Activated CD8-positive, alpha-beta memory T cell treated with anti-CD3 and anti-CD28 coated beads for 1 hour (primary cell): Measurements from ENCODE around the gene UCHL3.

ENCODE experiments used
- DNase-seq, 2 donors: peaks; one replicate each; pipeline ENCODE4 v3.0.0-alpha.2; 2020; ENCODE audit warnings: low read depth in 1 of 2; ENCODE audit errors: extremely low read depth in 1 of 2

Gene UCHL3

GRCh38 chr13:75618308-75618707 lies 68.7 kb downstream of the UCHL3 start:
- no peak for DNase-seq

DNA sequence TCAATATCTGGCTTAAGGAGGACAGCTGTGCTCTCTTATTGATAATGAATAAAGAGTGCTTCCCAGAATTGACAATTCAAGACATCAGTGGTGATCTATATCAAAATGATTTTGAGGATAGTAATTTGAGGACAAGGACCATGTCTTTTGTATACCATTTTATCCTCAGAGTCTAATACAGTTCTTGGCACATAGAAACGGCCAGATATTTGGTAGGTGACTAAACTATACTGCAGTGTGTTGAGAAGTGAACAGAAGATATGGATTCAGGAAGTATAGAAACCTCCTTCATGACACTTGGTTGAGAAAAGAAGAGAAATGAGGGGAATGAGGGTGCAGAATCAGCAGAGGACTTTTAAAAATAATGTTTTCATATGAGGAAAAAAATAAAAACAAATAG lies 70.4 kb downstream of the UCHL3 start:
- no peak for DNase-seq

- no peak for DNase-seq
Measured at GRCh38 chr13:75621147-75621546, 71.6 kb downstream of the UCHL3 start.

GRCh38 chr13:75628801-75629200 lies 79.2 kb downstream of the UCHL3 start:
- DNase-seq, result no peak

DNA sequence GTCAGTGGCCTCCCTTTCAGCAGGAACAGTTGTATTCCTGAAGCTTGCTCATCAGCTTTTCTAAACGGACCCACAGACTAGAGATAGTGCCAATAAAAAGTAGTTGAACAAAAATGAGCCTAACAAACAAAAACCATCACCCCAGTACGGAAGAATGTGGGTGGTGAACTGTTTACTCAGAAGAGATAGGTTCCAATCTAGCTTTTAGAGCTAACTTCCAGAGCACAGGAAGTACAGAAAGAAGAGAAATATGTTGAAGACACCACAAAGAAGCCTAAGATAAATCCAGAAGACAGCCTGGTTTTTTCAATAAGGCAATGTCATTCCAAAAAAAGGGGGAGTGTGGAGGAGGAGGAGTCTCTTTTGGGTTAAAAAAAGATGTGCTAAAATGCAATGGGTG lies 83.7 kb downstream of the UCHL3 start:
- DNase-seq, result no peak

GRCh38 chr13:75635101-75635827 lies 85.7 kb downstream of the UCHL3 start:
- DNase-seq, result no peak

- DNase-seq, result peak; percentile 2 to 36
Measured at GRCh38 chr13:75635828-75636435, 86.3 kb downstream of the UCHL3 start, which contains the start of gene LMO7. Gene LMO7, plus strand, starts transcription at chr13:75636330. Its CDS starts 328 bp downstream, at chr13:75636658.

- DNase-seq, result peak; percentile 1 to 20
Measured at GRCh38 chr13:75636436-75637180, 87.0 kb downstream of the UCHL3 start.

DNA sequence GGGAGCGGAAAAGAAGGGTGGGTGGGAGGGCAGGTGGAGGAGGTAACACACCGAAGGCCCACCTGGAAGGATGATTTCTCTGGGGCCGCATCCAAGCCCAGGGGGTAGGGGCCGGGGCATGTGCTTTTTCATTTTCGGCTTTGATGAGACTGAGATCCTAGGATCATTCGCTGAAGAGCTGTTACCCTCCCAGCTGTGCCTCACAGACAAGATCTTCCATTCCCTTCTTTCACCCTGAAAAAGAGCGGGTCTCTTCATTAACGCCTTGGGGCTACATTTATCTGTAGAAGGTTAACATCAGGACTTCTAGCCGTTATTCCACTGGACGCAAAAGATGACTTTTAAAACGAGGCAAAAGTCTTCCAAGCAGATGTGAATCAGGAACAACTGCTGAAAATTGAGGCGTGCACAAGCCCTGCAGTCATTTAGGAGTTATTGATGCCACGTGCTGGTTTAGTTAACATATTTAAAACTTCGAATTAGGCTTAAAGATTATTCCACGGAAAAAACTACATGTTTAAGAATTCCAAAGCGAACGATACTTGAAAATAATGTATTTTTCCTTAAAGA lies 87.7 kb downstream of the UCHL3 start:
- DNase-seq, result no peak

DNA sequence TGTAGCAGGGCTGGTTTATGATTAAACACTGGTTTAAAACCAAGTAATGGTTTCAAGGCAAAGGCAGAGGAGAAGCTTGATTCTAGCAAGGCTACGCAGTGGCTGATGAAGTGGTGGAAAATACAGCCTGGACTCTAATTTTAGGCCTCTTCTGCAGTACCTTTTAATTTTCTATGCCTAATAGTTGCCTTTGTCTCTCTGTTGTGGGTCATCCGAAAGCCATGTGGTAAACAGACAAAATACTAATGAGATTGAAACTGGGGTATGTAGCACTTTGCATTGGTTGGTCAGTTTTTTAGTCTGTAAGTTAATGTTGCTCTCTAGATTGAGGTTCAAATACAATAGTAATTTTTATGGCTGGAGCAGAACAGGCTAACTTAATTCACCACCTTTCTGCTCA lies 89.9 kb downstream of the UCHL3 start:
- DNase-seq, result no peak

DNA sequence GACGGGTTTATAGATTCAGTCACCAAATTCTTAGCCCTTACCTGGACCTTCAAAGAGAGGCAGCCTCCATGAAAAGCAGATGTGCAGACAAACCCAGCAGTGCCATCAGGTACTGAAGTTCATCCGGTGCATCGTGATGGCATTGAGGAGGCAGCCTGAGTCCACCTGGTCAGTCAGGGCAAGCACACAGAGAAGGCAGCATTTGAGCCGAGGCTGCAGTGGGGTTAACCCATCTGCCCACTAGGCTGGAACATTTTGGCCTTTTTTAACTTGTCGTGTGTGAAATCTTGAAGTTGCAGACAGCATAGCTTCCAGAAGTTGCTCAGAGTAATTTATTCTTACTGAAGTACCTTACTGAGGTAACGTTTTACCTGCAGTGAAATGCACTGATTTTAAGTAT lies 91.4 kb downstream of the UCHL3 start:
- no peak for DNase-seq

- DNase-seq, result no peak
Measured at GRCh38 chr13:75643182-75643581, 93.6 kb downstream of the UCHL3 start.

- no peak for DNase-seq
Measured at GRCh38 chr13:75643693-75644092, 94.1 kb downstream of the UCHL3 start.

DNA sequence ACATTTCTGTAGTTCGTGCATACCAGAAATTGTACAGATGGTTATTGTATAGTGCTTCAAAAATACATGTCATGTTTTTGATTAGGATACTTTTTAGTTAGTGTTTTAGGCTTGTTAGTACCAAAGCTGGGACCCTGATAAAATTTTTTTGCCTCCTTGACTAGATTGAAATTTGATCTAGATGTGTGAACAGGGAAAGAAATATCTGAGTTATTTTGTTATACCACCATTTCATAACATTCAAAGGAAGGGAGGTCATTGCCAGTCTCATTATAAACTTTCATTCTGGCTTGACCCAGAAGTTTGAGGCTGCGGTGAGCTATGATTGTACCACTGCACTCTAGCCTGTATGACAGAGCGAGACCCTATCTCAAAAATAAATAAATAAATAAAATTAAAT lies 95.5 kb downstream of the UCHL3 start:
- DNase-seq, result no peak

- no peak for DNase-seq
Measured at GRCh38 chr13:75647126-75647784, 97.7 kb downstream of the UCHL3 start.

- DNase-seq, result no peak
Measured at GRCh38 chr13:75648446-75648845, 98.9 kb downstream of the UCHL3 start.

DNA sequence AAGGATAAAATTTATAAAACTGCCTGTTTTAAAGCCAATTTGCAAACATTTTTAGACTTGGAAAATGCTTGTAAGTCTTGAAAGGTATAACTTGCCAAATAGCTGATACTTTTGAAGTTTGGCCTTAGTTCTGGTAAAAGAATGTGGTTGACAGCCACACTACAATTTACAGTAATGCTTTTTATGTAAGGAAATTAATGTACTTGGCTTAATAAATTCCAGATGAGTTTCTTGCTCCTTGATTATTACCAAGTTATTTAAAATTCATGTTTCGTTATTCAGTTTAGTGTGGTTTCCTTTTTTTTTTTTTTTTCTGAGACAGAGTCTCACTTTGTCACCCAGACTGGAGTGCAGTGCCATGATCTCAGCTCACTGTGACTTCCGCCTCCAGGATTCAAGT lies 101.4 kb downstream of the UCHL3 start:
- no peak for DNase-seq

DNA sequence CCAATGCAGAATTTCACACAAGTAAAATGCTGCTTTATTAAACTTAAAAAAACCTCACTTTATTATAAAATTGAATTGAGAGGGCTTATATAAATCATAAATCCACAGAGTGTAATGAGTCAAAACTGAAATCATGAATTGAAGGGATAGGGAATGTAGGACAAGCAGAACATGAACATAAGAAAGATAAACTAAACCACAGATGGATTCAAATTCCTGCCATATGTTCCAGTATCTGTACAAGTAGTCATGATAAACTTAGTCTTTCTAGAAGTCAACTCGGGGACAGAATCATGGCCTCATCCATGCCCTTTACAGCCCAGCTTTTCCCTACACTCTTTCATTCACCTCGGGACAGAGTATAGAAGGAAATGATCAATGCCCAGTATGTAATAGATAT lies 103.1 kb downstream of the UCHL3 start:
- no peak for DNase-seq
